Ramos (cell line): Measurements from ENCODE around the gene H2BK1.

Experiments used
- in situ Hi-C: fragments of 300-500 bp; cut with MboI; formaldehyde crosslinking; loops from one replicate; pipeline ENCODE4 v1.14.3; 2022; ENCODE audit warnings: low sequenced_read_pairs; ENCODE audit not compliant: unreplicated experiment

Gene H2BK1

DNA sequence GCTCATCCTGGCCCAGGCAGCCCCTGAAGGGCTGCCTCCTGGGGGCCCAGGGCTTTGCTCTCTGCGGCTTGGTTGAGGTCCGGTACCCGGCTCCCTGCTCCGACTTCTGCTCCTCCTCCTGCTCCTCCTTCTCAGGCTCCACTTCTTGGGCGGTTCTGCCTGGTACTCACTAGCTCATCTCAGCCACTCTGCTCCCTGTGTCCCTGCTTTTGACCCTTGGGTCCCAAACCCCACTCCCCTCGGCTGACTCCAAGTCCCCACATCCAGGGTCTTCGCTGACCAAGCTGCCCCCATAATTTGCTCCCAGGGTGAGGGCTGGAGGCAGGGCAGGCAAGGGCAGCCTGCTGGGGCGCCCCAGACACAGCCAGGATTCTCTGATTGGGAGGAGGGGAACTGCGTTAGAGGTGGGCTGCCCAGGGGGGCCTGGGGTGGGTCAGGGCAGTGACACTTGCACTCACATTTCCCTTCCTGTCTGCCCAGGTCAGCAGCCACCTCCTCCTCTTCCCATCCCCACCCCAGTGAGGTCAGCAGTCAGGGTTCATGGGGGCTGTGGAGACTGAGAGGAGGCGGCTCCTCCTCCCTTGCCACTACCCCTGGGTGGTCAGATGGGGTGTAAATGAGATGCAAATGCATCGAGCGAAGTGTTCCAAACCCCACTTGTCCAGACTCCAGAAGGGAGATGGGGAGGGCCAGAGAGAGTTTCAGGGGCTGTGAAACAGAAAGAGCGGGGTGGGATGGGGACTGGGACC is 36.0 kb upstream of the H2BK1 start:
- in situ Hi-C loops = no loop called here

DNA sequence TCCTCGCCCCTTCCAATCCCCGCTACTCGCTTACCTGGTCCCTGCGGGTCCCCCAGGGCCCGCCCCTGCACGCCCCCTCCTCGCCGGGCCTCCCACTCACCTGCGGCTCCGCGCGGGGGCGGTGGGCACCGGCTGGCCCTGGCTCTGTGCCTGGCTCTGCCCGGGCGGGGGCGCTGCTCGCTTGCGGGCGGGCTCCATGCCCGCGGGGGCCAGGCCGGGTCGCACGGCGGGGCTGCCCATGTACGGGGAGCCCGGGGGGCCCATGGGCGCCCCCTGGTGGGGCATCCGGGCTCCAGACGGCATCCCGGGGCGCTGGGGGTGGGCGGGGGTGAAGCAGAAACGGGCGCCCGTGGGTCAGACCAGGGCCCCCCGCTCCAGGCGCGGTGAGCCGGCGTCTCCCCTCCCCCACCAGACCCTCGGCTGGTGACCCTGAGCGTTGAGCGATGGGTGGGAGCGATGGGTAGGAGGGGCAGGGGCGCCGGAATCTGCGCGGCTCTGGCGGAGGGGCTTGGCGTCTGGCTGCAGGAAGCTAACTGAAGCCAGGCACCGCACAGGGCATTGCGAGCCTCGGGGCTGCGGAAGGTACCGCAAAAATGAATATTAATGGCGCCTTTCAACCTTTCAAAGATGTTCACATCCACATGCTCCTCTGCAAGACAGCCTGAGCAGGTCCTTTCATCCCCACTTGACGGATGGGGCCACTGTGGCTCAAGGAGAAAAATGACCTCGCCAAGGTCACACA is 35.2 kb upstream of the H2BK1 start:
- in situ Hi-C loops = no loop called here

DNA sequence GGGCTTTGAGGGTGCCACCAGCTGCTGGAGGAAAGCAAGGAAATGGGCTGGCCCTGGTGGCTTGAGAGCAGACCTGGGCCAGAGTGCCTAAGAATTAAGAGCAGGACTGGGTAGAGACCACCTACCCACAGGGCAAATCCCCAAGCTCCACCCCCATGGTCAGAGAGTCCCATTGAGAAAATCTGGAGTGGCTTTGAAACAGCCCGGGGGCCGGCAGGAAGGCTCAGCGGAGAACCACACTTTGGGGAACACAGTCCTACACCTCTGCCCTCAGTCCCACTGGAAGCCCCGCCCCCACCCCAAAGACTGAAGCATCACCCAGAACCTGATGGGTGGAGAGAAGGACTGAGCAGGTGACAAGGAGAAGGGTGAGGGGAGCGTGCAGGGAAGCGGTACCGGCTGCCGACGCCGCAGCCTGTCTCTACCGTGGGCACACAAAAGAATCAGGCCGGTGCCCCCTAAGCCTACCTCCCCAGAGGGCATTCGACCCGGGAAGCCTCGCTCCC is 34.6 kb upstream of the H2BK1 start:
- in situ Hi-C loops = no loop called here

DNA sequence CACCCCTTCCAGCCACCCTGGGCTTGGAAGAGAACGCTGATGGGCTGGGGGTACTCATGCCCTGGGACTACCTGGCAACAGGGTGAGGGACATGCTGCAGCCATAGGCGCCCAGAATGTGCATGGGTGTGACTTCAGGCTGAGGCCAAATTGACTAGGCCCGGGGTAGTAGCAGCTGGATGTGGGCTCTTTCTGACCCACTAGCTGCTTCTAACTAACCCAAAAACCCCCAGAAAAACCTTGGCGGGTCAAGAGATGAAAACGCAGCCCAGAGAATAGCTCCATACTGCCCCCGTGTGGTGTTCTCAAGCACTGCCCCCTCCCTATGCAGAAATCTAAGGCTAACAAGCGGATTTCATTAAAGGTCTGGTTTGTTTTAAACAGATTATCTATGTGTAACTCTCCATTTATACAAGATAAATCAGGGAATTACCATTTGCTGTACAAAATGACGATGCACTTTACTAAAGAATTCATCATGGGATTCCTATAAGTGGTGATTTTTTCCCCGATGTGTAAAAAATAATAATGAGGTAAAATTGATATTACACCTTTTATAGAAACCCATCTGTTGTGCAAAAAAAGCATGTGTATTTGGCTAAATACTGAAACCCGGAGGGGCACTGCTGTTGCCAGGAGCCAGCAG is 34.0 kb upstream of the H2BK1 start:
- in situ Hi-C loops = no loop called here

DNA sequence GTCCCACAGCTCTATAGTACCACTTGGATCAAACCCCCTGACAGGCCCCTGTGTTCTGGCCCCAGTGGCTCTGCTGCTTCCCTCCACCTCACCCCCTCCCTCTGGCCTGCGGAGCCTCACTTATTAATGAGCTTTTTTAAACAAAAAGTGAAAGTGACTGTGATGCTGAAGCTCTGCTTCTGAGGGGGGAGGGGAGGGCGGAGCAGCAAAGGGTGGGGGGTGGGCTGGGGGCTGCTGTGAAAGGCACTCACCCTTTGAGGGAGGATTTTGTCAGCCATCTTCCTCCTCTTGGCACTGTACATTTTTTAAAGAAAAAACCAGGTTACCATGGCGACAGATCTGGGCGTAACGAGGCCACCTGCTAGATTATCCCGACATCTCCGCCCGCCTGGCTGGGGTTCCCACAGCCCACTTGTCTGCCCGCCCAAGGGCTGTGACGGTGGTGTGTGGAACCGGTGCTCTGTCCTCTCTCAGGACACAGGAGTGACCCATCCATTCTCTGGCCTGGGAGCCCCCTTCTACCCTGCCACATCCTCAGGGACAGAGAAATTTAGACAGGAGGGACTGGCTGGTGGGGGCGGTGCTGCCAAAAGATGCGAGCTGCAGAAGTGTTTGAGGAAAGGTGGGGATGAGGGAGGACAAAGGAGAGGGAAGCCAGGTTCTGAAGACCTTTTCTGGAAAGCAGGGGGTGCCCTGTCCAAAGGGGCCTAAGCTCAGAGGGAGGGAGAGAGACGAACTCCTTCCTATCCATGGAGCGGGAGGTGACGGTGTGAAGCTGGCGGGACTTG is 33.3 kb upstream of the H2BK1 start:
- in situ Hi-C loops = no loop called here

DNA sequence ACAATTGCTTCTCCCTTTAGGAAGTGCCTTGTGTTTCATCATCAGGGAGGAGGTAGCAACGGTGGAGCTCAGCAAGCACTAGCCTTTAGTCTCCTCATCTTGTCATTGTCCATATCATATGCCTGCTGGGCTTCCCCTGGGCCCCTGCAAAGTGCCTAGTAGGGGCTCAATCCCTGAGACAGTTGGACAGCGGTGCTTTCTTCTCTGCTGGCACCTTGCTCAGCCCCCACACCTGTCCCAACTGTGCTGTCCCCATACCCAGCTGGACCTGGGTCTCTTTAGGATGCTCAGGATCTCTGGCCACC is 32.7 kb upstream of the H2BK1 start:
- in situ Hi-C loops = no loop called here

DNA sequence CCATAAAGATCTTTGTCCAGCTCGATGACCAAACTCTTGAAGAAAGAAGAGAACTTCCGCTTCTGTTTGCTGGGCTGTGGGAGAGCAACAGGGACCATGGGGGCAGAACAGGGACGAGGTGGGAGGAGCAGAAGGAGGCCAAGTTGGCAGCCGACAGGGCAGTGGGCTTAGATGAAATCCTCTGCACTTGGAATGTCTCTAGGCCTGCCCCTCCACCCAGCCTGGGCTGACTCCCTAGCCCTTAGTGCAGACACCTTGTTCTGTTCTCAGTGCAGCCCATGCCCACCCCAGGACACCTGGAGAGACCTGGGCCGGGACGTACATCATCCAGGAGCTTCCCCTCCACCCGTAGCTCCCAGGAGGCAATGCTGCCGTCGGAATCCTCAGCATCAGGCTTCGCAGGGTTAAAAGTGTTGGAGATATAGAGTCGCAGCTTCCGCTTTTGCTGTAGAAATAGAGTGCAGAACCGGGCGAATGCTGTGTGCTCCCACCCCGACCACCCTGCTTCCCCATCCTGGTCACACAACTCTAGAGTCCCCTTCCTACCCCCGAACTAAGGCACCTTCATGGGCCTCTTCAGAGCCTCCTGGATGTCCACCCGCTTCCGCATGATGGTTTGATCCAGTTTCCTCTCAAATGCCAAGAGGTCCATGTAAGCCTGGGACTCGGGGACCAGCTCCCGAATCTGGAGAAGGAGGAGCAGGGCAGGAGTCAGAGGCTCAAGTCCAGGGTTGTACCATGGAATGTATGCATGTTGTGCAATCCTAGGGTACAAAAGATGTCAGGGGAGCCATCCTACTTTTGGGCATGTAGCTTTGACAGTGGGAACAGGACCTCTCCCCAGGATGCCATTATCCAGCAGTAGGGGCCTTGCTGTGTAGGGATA is 32.1 kb upstream of the H2BK1 start:
- in situ Hi-C loops = no loop called here

DNA sequence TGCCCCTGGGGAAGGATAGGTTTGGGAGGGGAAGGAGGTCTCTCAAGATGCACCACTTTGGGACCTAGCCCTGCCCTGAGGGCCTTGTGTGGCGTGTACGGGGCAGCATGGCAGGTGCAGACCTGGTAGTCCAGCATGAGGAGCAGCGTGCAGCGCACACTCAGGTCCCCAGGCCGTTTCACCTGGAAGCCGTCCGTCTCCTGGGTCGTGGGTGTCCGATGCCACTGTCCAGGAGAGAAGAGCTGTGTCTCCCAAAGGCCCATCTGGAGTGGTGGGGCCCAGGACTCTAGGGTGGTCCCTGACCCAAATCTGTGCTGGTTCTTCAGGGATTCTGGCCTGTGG is 31.4 kb upstream of the H2BK1 start:
- in situ Hi-C loops = no loop called here

DNA sequence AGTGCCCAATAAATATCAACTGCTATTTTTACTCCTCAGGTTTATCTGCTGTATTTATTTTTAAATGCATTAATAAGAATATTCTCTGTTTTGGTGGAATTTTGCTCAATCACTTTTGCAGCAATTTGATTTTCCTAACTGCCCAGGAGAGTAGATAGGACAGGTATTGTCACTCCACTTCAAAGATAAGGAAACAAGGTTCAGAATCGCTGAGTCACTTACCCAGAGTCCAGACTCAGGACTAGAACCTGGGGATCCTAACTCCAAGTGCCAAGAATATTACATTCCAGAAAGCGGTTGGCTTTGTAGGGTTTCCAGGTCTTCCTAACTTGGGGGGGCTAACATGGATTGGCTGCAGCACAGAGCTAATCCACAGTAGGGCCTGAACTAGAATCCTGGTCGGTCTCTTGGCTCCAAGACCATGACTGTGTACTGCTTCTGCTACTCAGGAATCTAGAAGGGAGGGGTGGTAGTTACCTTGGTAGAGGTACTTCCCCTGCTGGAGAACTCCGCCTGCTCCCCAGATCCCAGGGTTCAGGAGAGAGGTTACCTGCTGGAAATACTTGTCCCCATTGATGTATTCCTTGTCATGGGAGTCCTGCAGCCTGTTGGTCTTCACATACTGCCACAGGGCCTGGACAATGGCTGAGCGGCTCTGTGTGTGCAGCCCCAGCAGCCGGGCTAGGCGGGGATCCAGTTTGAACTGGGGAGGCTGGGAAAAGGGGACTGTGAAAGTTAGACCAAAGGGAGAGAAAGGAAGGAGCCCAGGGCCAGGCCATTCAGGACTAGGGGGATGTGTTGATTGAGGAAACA is 30.9 kb upstream of the H2BK1 start:
- in situ Hi-C loops = no loop called here

DNA sequence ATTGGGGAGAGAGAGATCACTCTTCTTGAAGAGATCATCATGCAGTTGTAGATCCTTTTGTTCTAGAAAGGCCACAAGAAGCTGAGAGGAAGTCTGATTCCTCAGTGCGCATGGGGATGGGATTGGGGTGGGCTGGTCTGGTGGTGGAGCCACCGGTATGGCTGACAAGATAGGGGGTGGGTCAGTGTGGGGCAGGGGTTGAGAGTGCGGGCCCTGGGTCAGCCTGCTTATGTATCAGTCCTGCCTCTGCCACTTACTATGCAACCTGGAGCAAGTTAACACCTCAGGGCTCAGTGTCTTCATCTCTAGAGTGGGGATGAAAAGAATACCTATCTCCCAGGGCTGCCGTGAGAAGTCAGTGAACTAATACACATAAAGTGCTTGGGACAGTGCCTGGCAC is 30.2 kb upstream of the H2BK1 start:
- in situ Hi-C loops = no loop called here

DNA sequence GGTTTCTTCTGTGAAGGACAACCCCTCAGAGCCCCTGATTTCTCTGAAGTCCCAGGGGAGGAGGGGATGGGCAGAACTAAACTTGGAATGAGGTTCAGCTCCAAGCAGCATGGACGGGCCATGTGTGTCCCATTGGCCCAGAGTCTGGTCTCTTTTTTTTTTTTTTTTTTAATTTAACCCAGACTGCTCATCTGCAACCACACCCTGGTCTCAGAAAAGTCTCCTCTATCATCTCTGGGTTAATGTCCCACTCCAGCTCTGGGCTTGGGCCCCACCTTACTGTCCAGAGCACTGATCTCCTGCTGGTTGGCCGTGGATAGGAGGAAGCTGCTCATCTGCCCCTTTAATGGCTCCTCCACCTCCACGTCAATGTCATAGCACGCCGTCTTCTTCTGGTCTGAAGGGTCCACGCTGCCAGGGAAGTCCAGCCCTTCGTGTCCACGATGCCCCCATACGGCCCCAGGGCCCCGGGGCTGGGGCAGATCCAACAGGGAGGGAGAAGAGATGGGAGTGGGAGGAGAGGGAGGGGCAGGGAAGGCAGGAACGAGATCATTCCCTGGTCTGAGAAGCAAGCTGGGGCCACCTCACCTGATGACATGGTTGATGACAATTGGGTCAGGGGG is 29.7 kb upstream of the H2BK1 start:
- in situ Hi-C loops = no loop called here

DNA sequence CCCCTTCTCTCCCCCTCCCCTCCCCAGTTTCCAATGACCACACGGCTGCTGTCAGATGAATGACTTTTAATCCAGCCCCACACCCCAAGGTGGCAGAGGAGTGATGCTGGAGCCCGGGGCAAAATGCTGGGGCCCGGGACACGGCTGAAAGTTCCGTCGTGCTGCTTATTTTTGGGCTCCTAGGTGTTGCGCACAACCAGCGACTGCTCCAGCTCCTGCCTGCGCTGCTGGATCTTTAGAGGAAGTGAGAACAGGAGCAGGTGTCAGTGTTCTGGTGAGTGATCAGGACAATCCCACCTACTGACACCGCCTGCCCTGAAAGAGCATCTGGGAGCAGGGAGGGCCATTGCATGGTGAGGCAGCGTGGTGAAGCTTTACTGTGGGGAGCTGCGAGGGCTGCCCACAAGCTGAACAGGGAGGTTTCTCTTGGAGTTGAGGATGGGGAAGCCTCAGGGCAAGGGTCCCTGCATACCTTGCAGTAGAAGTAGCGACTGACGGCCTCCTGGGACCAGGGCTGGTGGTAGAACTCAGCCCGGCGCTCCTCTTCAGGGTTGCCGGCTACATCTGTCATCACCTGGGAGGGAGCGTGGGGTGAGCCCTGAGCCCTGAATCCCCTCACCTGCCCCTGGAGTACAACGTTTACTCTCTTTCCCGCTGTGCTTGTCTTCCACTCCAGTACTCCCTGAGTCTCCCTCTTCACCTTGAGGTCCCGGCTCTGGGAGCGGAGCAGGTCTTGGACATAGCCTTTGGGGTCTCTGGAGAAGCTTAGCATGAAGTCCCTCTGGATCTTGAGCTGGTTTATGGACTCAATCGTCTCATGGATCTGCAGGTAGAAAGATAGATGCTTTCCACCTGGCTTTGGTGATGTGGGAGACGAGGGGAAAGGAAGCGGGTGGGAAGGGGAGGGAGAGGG is 28.9 kb upstream of the H2BK1 start:
- in situ Hi-C loops = no loop called here

DNA sequence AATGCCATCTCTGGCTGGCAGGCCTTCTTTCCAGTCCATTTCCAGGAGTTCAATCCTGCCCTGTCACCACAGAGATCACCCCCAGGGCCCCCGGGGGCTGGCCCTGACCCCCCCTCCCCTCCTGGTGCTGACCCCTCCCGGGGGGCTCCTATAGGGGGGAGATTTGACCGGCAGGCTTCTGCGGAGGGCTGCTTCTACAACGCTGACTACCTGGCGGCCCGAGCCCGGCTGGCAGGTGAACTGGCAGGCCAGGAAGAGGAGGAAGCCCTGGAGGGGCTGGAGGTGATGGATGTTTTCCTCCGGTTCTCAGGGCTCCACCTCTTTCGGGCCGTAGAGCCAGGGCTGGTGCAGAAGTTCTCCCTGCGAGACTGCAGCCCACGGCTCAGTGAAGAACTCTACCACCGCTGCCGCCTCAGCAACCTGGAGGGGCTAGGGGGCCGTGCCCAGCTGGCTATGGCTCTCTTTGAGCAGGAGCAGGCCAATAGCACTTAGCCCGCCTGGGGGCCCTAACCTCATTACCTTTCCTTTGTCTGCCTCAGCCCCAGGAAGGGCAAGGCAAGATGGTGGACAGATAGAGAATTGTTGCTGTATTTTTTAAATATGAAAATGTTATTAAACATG is 28.0 kb upstream of the H2BK1 start:
- in situ Hi-C loops = no loop called here

DNA sequence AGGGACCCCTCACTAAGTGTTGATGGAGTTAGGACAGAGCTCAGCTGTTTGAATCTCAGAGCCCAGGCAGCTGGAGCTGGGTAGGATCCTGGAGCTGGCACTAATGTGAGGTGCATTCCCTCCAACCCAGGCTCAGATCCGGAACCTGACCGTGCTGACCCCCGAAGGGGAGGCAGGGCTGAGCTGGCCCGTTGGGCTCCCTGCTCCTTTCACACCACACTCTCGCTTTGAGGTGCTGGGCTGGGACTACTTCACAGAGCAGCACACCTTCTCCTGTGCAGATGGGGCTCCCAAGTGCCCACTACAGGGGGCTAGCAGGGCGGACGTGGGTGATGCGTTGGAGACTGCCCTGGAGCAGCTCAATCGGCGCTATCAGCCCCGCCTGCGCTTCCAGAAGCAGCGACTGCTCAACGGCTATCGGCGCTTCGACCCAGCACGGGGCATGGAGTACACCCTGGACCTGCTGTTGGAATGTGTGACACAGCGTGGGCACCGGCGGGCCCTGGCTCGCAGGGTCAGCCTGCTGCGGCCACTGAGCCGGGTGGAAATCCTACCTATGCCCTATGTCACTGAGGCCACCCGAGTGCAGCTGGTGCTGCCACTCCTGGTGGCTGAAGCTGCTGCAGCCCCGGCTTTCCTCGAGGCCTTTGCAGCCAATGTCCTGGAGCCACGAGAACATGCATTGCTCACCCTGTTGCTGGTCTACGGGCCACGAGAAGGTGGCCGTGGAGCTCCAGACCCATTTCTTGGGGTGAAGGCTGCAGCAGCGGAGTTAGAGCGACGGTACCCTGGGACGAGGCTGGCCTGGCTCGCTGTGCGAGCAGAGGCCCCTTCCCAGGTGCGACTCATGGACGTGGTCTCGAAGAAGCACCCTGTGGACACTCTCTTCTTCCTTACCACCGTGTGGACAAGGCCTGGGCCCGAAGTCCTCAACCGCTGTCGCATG is 27.2 kb upstream of the H2BK1 start:
- in situ Hi-C loops = no loop called here

DNA sequence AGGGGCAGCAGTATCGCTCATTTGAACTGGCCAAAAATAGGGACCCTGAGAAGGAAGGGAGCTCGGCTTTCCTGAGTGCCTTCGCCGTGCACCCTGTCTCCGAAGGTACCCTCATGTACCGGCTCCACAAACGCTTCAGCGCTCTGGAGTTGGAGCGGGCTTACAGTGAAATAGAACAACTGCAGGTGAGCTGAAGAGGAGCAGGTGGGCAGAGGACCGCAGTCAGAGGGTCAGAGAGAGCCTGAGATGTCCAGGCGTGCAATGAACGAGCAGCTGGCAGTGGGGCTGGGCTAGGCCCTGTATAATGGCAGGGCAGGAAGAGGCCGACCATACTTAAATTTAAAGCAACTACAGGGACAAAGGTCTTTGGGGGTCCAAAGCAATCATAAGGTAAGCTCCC is 26.1 kb upstream of the H2BK1 start:
- in situ Hi-C loops = no loop called here
